ENCODE measurements around the gene SEC22B.
"Not testable (repeated sequence)": the region's sequence is repeated elsewhere in the genome, so short reads cannot be mapped to it uniquely, and the experiment has no call there.

Gene SEC22B

GRCh38 chr1:120112212-120112611 is 64.1 kb downstream of the SEC22B start:
- DNase-seq, result not testable (repeated sequence)

- DNase-seq, result not testable (repeated sequence)
Measured at GRCh38 chr1:120111771-120112170, 64.5 kb downstream of the SEC22B start.

DNA sequence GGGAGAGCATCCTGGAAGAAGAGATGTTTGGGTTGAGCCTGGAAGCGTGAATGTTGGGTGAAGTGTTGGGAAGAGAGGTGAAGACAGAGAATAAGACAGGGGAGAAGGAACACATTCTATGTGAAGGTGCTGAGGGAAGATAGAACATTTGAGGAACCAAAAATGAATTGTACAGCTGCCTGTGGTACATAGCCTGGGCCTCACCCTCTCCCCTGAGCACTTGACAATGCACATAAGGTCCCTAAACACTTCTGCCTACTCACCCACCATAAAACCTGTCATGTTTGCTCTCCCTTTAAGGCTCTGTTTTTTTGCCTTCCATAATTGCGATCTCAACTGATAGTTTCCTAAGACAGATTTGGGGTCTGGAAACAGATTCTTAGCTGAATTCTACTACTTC is 65.3 kb downstream of the SEC22B start:
- not testable (repeated sequence) for DNase-seq

- DNase-seq, result not testable (repeated sequence)
Measured at GRCh38 chr1:120109656-120110055, 66.7 kb downstream of the SEC22B start.

DNA sequence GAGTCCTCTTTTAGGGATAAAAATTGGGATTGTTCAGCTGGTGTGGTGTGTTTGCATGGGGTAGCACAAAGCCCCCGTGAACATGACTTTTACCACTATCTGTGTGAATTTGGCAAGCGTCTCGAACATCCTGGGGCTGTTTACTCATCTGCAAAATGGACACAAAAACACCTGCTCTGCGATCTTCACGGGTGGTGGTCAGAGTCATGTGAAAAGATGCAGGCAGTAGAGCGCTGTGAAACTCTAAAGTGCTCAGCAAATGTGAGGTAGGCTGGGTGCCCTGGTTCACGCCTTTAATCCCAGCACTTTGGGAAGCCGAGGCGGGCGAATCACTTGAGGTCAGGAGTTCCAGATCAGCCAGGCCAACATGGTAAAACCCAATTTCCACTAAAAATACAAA is 67.1 kb downstream of the SEC22B start:
- not testable (repeated sequence) for DNase-seq

DNA sequence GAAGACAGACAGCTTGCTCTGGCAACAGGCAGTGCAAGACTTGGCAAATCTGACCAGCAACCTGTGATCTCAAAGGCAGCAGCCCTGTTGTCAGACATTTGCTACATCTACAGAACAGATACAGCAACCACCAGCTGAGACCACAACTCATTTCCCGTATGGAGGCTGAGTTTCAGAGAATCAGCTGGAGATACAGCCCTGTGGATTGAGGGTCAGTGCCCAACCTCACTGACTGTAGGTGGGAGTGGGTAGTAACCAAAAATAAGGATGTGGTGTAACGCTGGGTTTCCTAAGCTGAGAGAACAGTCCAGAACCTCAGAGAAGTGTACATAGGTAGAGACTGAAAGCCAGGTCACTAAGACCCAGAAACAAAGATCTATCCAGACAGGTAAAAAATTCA is 71.0 kb downstream of the SEC22B start:
- not testable (repeated sequence) for DNase-seq

GRCh38 chr1:120103768-120104167 is 72.6 kb downstream of the SEC22B start:
- DNase-seq, result not testable (repeated sequence)

GRCh38 chr1:120101593-120101992 is 74.7 kb downstream of the SEC22B start:
- DNase-seq, result not testable (repeated sequence)
